HepG2 (cell line): Measurements from ENCODE around the gene SPATC1L. TPM values are rescaled to one million over a fixed set of nuclear protein-coding genes. Genes with fewer than 3 reads are reported as not detected.

ENCODE experiments used
- AGO2 ChIP-seq: fragments of 200-400 bp; formaldehyde crosslinking; optimal IDR thresholded peaks from 2 replicates; pipeline ENCODE3; 2017; ENCODE audit warnings: mild to moderate bottlenecking, low read depth, low read length, moderate library complexity
- AKAP8 ChIP-seq: sonication (generic); formaldehyde crosslinking; IDR thresholded peaks from 2 replicates; pipeline ENCODE4 v1.5.1; 2020; ENCODE audit warnings: mild to moderate bottlenecking, missing genetic modification reagents
- BHLHE40 ChIP-seq: IDR thresholded peaks from 2 replicates; pipeline ENCODE4 v1.6.1; 2011; ENCODE audit warnings: low read length, improper control_type of control experiment
- GABPA ChIP-seq, 2 experiments: IDR thresholded peaks; 2 replicates each; pipeline ENCODE4 v1.6.1; 2011 to 2016; ENCODE audit warnings: low read depth in 2 of 2, low read length in 1 of 2, missing biosample characterization in 1 of 2, missing genetic modification characterization in 1 of 2
- GZF1 ChIP-seq: sonication (generic); formaldehyde crosslinking; IDR thresholded peaks from 2 replicates; pipeline ENCODE4 v1.5.1; 2020; ENCODE audit warnings: mild to moderate bottlenecking, missing genetic modification reagents
- HNF4G ChIP-seq, 2 experiments: sonication (generic) in 1 of 2; formaldehyde crosslinking in 1 of 2; IDR thresholded peaks; 2 replicates each; pipeline versions ENCODE4 v1.4.0 to v1.6.1; 2011 to 2020; ENCODE audit warnings: borderline replicate concordance in 2 of 2, low read depth in 2 of 2, mild to moderate bottlenecking in 2 of 2, low read length in 1 of 2, missing genetic modification reagents in 1 of 2, moderate library complexity in 1 of 2
- MTF1 ChIP-seq: sonication (generic); formaldehyde crosslinking; IDR thresholded peaks from 2 replicates; pipeline ENCODE4 v1.5.0; 2020; ENCODE audit warnings: missing genetic modification reagents
- PATZ1 ChIP-seq: sonication (generic); formaldehyde crosslinking; IDR thresholded peaks from 2 replicates; pipeline ENCODE4 v1.4.0; 2020; ENCODE audit warnings: missing genetic modification reagents
- PHF21A ChIP-seq: sonication (generic); formaldehyde crosslinking; IDR thresholded peaks from 2 replicates; pipeline ENCODE4 v1.5.0; 2020; ENCODE audit warnings: mild to moderate bottlenecking, missing genetic modification reagents
- PRDM15 ChIP-seq: sonication (generic); formaldehyde crosslinking; IDR thresholded peaks from 2 replicates; pipeline ENCODE4 v1.4.0; 2020; ENCODE audit warnings: missing genetic modification reagents
- SRSF4 ChIP-seq: fragments of 200-400 bp; formaldehyde crosslinking; IDR thresholded peaks from one replicate; pipeline ENCODE4 v1.6.1; 2018; ENCODE audit warnings: mild to moderate bottlenecking, low read depth, low read length, moderate library complexity; ENCODE audit not compliant: poor library complexity, severe bottlenecking
- TBX3 ChIP-seq: fragments of 450-650 bp; IDR thresholded peaks from 2 replicates; pipeline ENCODE4 v1.6.1; 2017; ENCODE audit warnings: antibody characterized with exemption, mild to moderate bottlenecking, inconsistent platforms, borderline replicate concordance
- ZNF646 ChIP-seq: sonication (generic); formaldehyde crosslinking; IDR thresholded peaks from 2 replicates; pipeline ENCODE4 v1.9.0; 2021; ENCODE audit warnings: mild to moderate bottlenecking, missing genetic modification reagents
- ZNF788 ChIP-seq: sonication (generic); formaldehyde crosslinking; IDR thresholded peaks from 2 replicates; pipeline ENCODE4 v1.5.0; 2020; ENCODE audit warnings: mild to moderate bottlenecking, missing genetic modification reagents, borderline replicate concordance
- polyA plus RNA-seq, 8 experiments: library from polyadenylated mRNA; depleted of rRNA in 3 of 8; stranded (reverse) in 7 of 8; unstranded in 1 of 8; fragments of >200 nt; fragmentation: Illumina TruSeq in 4 of 8; extraction: Trizol in 4 of 8; gene quantifications; 2 replicates each; pipeline versions ENCODE4 v1.2.1 to v1.2.3, GENCODE V29; 2011 to 2016; ENCODE audit warnings: low read depth in 4 of 8, missing spikeins in 1 of 8, mixed read lengths in 1 of 8; ENCODE audit not compliant: insufficient read depth in 1 of 8
- total RNA-seq, 5 experiments: library from RNA; depleted of rRNA; stranded (reverse); fragments of >200 nt; fragmentation: Illumina TruSeq; extraction: Trizol; gene quantifications; 2 replicates each; pipeline ENCODE4 v1.2.3, GENCODE V29; 2016; ENCODE audit warnings: low read depth in 1 of 5

Gene SPATC1L
- total and polyA plus RNA-seq, 2 of the 13 experiments (the other 11 are each of a cell fraction or from before 2014, with no cell fraction given): 1.4 to 3.3 TPM

- TF ChIP-seq ZNF646 (CRISPR knock-in tag) (0 out of 2 replicates have a peak, but pooled peaks have one; percentile 36), HNF4G (IDR thresholded peaks at IDR 0.05; ENCODE audit: borderline replicate concordance, low read depth, low read length) (peak; percentile 50; the same call in 1 of the 2 replicates), HNF4G (CRISPR knock-in tag; IDR thresholded peaks at IDR 0.05; ENCODE audit: borderline replicate concordance, low read depth) (0 out of 2 replicates have a peak, but pooled peaks have one; percentile 19), AKAP8 (CRISPR knock-in tag) (peak; percentile 21; the same call in 1 of the 2 replicates), PRDM15 (CRISPR knock-in tag) (0 out of 2 replicates have a peak, but pooled peaks have one; percentile 22), PHF21A (CRISPR knock-in tag) (peak; percentile 60; the same call in 1 of the 2 replicates), SRSF4 (no peak), AGO2 (peak; percentile 22), GZF1 (CRISPR knock-in tag) (no peak), TBX3 (peak; percentile 66; the same call in 1 of the 2 replicates), MTF1 (CRISPR knock-in tag) (no peak), ZNF788 (CRISPR knock-in tag) (no peak; the same call in 1 of the 2 replicates), PATZ1 (CRISPR knock-in tag) (peak; percentile 71), BHLHE40 (0 out of 2 replicates have a peak, but pooled peaks have one; percentile 2), GABPA (IDR thresholded peaks at IDR 0.05; ENCODE audit: low read depth, low read length) (no peak), GABPA (CRISPR knock-in tag; IDR thresholded peaks at IDR 0.05; ENCODE audit: low read depth) (peak; percentile 30; the same call in 1 of the 2 replicates)
Observed at GRCh38 chr21:46153247-46154154, 30.8 kb downstream of the SPATC1L start (continued).
